Central memory CD8-positive, alpha-beta T cell (primary cell): Measurements from ENCODE around the gene ISM1.

Experiments
- ATAC-seq: fragments of 150-1000 bp; cut with Tn5 transposase; replicated peaks from 2 replicates; pipeline ENCODE4 v1.10.0; 2022; ENCODE audit warnings: mild to moderate bottlenecking, moderate FRiP score, moderate number of reproducible peaks; ENCODE audit not compliant: poor library complexity, severe bottlenecking; ENCODE audit errors: extremely low read depth
- DNase-seq, 2 donors: peaks; one replicate each; pipeline ENCODE4 v3.0.0; 2021; ENCODE audit warnings: low spot score in 2 of 2
- H3K27ac Mint-ChIP-seq: one replicate; pipeline ENCODE4 v1.8.0; 2022; ENCODE audit warnings: low read depth, mild to moderate bottlenecking, moderate library complexity, mixed read lengths
- H3K27me3 Mint-ChIP-seq: one replicate; pipeline ENCODE4 v1.8.0; 2022; ENCODE audit warnings: mixed read lengths
- H3K36me3 Mint-ChIP-seq: one replicate; pipeline ENCODE4 v1.8.0; 2022; ENCODE audit warnings: mild to moderate bottlenecking, moderate library complexity, mixed read lengths; ENCODE audit not compliant: insufficient read depth
- H3K4me1 Mint-ChIP-seq: one replicate; pipeline ENCODE4 v1.8.0; 2022; ENCODE audit warnings: mixed read lengths
- H3K4me3 Mint-ChIP-seq: one replicate; pipeline ENCODE4 v1.8.0; 2022; ENCODE audit warnings: mild to moderate bottlenecking, moderate library complexity, mixed read lengths
- H3K9me3 Mint-ChIP-seq: one replicate; pipeline ENCODE4 v1.8.0; 2022; ENCODE audit warnings: mixed read lengths

The ISM1 gene

GRCh38 chr20:13265941-13266340, 44.9 kb downstream of the ISM1 start:
- ATAC-seq, result no peak
- Mint-ChIP-seq H3K27me3 (no peaks in the 10 kb centered on the region), H3K36me3 (no peaks in the 10 kb centered on the region), H3K27ac (no peak overlapping the region), H3K4me3 (no peak overlapping the region), H3K9me3 (no peaks in the 10 kb centered on the region), H3K4me1 (no peaks in the 10 kb centered on the region)
- no peak for DNase-seq

- peaks cover 6% of the 10 kb centered on the region for H3K27me3 Mint-ChIP-seq
- no peaks in the 10 kb centered on the region for H3K4me1 Mint-ChIP-seq
- no peak overlapping the region for H3K27ac Mint-ChIP-seq
- no peaks in the 10 kb centered on the region for H3K9me3 Mint-ChIP-seq
- no peak overlapping the region for H3K4me3 Mint-ChIP-seq
- DNase-seq, result no peak
- no peak for ATAC-seq
- H3K36me3 Mint-ChIP-seq, result no peaks in the 10 kb centered on the region
These were observed 46.2 kb downstream of the ISM1 start for GRCh38 chr20:13267231-13267630.

- no peak for ATAC-seq
- H3K36me3 Mint-ChIP-seq, result no peaks in the 10 kb centered on the region
- H3K27me3 Mint-ChIP-seq, result peaks cover 9% of the 10 kb centered on the region
- no peak overlapping the region for H3K27ac Mint-ChIP-seq
- DNase-seq, result no peak
- no peak overlapping the region for H3K4me3 Mint-ChIP-seq
- H3K4me1 Mint-ChIP-seq, result no peaks in the 10 kb centered on the region
- no peaks in the 10 kb centered on the region for H3K9me3 Mint-ChIP-seq
These were observed 47.9 kb downstream of the ISM1 start for GRCh38 chr20:13268953-13269352.

GRCh38 chr20:13270211-13270610, 49.1 kb downstream of the ISM1 start:
- no peak for DNase-seq
- no peak overlapping the region for H3K27ac Mint-ChIP-seq
- no peaks in the 10 kb centered on the region for H3K36me3 Mint-ChIP-seq
- H3K4me3 Mint-ChIP-seq, result no peak overlapping the region
- H3K27me3 Mint-ChIP-seq, result peaks cover 9% of the 10 kb centered on the region
- H3K4me1 Mint-ChIP-seq, result no peaks in the 10 kb centered on the region
- H3K9me3 Mint-ChIP-seq, result no peaks in the 10 kb centered on the region
- ATAC-seq, result no peak

- H3K9me3 Mint-ChIP-seq, result no peaks in the 10 kb centered on the region
- H3K27ac Mint-ChIP-seq, result no peak overlapping the region
- no peak for DNase-seq
- no peak overlapping the region for H3K4me3 Mint-ChIP-seq
- peaks cover 15% of the 10 kb centered on the region for H3K27me3 Mint-ChIP-seq
- no peak for ATAC-seq
- H3K36me3 Mint-ChIP-seq, result no peaks in the 10 kb centered on the region
- H3K4me1 Mint-ChIP-seq, result no peaks in the 10 kb centered on the region
These were observed 50.0 kb downstream of the ISM1 start for GRCh38 chr20:13271098-13271497.

- H3K4me3 Mint-ChIP-seq, result no peak overlapping the region
- H3K27ac Mint-ChIP-seq, result no peak overlapping the region
- DNase-seq (no peak), ATAC-seq (no peak)
- no peaks in the 10 kb centered on the region for H3K4me1 Mint-ChIP-seq
- peaks cover 27% of the 10 kb centered on the region for H3K27me3 Mint-ChIP-seq
- H3K9me3 Mint-ChIP-seq, result no peaks in the 10 kb centered on the region
- H3K36me3 Mint-ChIP-seq, result no peaks in the 10 kb centered on the region
These were observed 51.2 kb downstream of the ISM1 start for GRCh38 chr20:13271977-13272975.

- Mint-ChIP-seq H3K4me3 (no peak overlapping the region), H3K36me3 (peaks cover 2% of the 10 kb centered on the region), H3K27me3 (peaks cover 34% of the 10 kb centered on the region), H3K4me1 (no peaks in the 10 kb centered on the region), H3K9me3 (no peaks in the 10 kb centered on the region), H3K27ac (no peak overlapping the region)
- ATAC-seq (no peak), DNase-seq (no peak)
These were observed 53.3 kb downstream of the ISM1 start for GRCh38 chr20:13274275-13274861.

GRCh38 chr20:13276945-13277541, 56.0 kb downstream of the ISM1 start:
- H3K4me1 Mint-ChIP-seq, result no peaks in the 10 kb centered on the region
- H3K27me3 Mint-ChIP-seq, result peaks cover 30% of the 10 kb centered on the region
- H3K36me3 Mint-ChIP-seq, result peaks cover 2% of the 10 kb centered on the region
- H3K27ac Mint-ChIP-seq, result no peak overlapping the region
- DNase-seq (no peak), ATAC-seq (no peak)
- H3K9me3 Mint-ChIP-seq, result no peaks in the 10 kb centered on the region
- H3K4me3 Mint-ChIP-seq, result no peak overlapping the region

GRCh38 chr20:13277663-13278295, 56.7 kb downstream of the ISM1 start:
- no peak overlapping the region for H3K27ac Mint-ChIP-seq

GRCh38 chr20:13278812-13279570, 57.9 kb downstream of the ISM1 start:
- H3K36me3 Mint-ChIP-seq, result peaks cover 2% of the 10 kb centered on the region
- H3K4me3 Mint-ChIP-seq, result no peak overlapping the region
- DNase-seq (no peak), ATAC-seq (no peak)
- H3K27me3 Mint-ChIP-seq, result peaks cover 24% of the 10 kb centered on the region
- no peaks in the 10 kb centered on the region for H3K9me3 Mint-ChIP-seq
- H3K4me1 Mint-ChIP-seq, result no peaks in the 10 kb centered on the region
- no peak overlapping the region for H3K27ac Mint-ChIP-seq

More at GRCh38 chr20:13277663-13278295, 56.7 kb downstream of the ISM1 start:
- ATAC-seq (no peak), DNase-seq (no peak)
- Mint-ChIP-seq H3K27me3 (peaks cover 24% of the 10 kb centered on the region), H3K9me3 (no peaks in the 10 kb centered on the region), H3K4me3 (no peak overlapping the region), H3K4me1 (no peaks in the 10 kb centered on the region), H3K36me3 (peaks cover 2% of the 10 kb centered on the region)

GRCh38 chr20:13280609-13281324, 59.7 kb downstream of the ISM1 start:
- H3K27me3 Mint-ChIP-seq, result peaks cover 21% of the 10 kb centered on the region

More at GRCh38 chr20:13280609-13281324, 59.7 kb downstream of the ISM1 start:
- H3K4me3 Mint-ChIP-seq, result no peak overlapping the region
- DNase-seq, result no peak
- H3K4me1 Mint-ChIP-seq, result no peaks in the 10 kb centered on the region
- ATAC-seq, result no peak
- no peaks in the 10 kb centered on the region for H3K9me3 Mint-ChIP-seq
- no peak overlapping the region for H3K27ac Mint-ChIP-seq
- peaks cover 2% of the 10 kb centered on the region for H3K36me3 Mint-ChIP-seq
